ENCODE measurements around the gene CORO7.
"Not testable (repeated sequence)": the region's sequence is repeated elsewhere in the genome, so short reads cannot be mapped to it uniquely, and the experiment has no call there.

CORO7 gene

GRCh38 chr16:4402439-4403132 is 13.8 kb downstream of the CORO7 start:
- DNase-seq (ENCODE audit: low read depth in 2 of 2), result peak; percentile 70 to 72

DNA sequence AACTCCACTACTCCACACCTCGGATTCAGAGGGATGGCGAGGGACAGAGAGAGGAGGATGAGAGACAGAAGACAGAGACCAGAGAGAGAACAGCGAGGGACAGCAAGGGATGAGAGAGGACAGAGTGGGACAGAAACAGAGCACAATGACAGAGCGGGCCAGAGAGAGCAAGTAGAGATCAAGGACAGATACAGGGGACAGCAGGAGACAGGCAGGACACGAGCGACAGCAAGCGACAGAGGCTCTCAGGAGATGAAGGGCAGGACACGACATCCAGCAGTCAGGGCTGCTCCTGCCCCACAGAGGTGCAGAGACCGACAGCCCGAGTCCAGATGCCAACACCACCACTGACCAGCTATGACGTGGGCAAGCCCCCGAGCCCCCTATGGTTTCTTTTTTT is 14.9 kb downstream of the CORO7 start:
- no peak for DNase-seq (ENCODE audit: low read depth in 2 of 2)

- no peak for DNase-seq (ENCODE audit: low read depth in 2 of 2)
Observed at GRCh38 chr16:4401094-4401501, 15.3 kb downstream of the CORO7 start.

GRCh38 chr16:4399001-4399730 is 17.2 kb downstream of the CORO7 start:
- no peak for DNase-seq (ENCODE audit: low read depth in 2 of 2)

DNA sequence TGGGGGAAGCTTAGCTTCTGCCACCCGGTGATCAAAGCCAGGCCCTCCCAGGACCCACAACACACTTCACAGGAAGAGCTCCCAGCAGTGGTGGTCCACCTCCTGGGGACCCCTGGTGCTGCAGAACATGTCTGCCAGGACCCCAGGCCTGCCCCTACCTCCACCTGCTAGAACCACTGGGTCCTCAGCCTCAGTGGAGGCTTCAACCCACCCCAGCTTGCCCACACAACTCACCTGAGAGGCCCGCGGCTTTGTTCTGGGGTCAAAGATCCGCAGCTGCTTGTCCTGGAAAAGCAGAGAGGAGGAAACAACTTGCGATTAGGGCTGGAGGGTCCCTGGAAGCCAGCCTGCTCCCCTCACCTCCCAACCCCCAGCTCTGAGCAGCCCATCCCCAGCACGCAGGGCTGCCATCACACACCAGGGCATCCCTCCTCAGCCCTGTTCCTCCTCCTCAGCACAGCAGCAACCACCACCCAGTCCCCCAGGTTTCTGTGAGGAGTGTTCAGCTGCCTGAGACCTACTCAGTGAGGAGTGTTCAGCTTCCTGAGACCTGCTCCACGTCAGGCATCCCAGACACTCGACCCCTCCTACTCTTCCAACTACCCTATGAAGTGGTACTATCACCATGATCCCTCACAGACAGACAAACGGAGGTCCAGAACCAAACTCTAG is 21.2 kb downstream of the CORO7 start:
- DNase-seq (ENCODE audit: low read depth in 2 of 2), result no peak

DNA sequence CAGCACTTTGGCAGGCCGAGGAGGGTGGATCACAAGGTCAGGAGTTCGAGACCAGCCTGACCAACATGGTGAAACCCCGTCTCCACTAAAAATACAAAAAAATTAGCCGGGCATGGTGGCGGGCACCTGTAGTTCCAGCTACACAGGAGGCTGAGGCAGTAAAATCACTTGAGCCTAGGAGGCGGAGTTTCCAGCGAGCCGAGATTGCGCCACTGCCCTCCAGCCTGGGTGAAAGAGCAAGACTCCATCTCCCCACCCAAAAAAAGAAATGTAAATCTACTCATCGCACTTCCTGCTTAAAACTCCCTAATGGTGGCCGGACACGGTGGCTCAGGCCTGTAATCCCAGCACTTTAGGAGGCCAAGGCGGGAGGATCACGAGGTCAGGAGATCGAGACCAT is 22.5 kb downstream of the CORO7 start:
- not testable (repeated sequence) for DNase-seq (ENCODE audit: low read depth in 2 of 2)

DNA sequence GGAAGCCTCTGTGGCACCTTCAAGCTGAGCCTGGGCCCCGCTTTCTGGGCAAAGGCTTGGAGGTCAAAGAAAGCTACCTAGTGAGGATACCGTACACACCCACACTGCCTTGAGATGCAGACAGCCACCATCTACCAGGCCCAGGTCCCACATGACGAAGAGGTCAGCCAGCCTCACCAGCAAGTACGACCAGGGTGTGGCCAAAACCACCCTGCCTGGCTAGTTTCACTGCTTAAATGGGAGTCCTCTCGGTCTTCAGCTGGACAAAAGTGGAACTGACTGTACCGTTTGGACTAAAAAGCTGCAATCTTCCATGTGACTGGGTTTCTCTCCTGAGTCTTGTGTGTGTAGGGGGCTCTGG is 23.2 kb downstream of the CORO7 start:
- no peak for DNase-seq (ENCODE audit: low read depth in 2 of 2)

DNA sequence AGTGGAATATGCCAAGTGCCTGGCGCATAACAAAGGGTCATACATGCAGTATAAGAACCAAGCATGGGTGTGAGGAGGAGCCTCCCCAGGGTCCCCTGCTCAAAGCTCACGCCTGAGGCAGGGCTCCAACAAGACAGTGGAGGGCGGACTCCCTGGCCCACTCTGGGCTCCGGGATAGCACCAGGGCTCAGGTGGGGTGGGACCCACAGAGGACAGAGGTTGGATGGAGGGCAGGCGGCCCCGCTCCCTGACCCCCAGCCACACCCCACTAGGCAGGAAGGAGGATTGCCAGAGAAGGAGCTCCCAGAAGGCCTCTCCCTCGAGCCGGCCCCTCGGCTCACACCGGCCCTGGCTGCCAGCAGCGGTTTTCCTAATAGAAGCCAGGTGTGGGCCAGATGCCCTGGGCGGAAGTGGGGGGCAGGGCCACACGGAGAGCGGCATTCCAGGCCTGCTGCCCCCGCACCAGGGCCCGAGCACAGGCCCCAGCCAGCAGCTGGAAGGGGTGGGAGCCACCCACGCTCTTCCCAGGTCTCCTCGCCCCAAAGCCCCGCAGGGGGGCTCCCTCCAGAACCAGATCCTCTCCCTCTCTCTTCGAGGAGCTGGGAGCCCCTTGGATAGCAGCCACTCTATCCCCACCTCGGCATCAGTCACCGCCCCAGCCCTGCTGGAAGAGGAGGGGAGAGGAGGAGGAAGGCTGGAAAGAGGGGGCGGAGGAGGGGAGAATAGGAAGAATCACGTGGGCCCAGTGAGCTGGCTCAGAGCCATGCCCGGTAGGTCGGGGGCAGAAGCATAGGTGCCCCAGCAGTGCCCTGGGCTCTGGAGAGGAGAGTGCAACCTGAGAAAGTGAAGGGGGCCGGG is 23.8 kb downstream of the CORO7 start:
- DNase-seq (ENCODE audit: low read depth in 2 of 2), result no peak

- DNase-seq (ENCODE audit: low read depth in 2 of 2), result no peak
Observed at GRCh38 chr16:4391631-4392381, 24.6 kb downstream of the CORO7 start.

DNA sequence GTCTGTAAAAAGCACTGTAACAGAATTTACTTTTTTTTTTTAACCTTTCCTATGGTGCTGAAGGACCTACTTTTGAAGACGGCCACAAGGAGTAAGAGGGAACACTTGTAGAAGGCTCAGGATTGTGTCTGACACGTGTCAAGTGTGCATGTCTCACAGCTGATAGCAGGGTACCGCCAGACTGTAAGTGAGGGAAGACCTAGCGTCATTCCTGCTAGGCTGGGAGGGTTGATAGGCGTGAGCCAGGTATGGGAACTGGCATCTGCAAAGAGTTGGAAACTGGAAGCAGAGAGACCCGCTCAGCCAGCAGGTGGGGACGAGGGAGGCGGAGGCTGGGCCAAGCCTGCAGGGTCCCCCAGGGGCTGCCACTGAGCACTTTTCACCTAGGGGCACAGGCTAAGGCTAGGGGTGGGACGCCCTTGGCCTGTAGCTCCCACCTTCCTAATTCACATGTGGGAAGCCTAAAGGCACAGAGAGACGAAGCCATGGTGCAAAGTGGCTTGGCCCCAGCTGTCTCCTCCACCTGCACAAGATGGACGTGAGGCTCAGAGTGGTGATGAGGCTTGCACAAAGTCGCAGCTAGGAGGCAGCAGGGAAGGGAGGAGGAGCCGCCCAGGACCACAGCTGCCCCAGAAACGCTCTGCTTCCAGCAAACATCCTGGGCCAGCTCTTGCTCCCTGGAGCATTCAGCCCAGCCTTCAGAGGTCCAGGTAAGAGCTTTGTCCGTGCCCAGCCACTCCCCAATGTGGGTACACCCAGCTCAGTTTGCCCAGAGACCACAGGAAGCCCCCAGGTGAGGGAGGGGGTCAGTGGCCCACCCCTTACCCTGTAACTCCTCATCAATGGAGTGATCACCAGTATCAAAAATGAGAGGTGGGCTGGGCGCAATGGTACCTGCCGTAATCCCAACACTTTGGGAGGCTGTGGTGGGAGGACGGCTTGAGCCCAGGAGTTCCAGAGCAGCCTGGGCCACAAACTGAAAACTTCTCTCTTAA is 25.8 kb downstream of the CORO7 start:
- no peak for DNase-seq (ENCODE audit: low read depth in 2 of 2)

GRCh38 chr16:4389051-4389955 is 27.1 kb downstream of the CORO7 start:
- DNase-seq (ENCODE audit: low read depth in 2 of 2), result no peak

- DNase-seq (ENCODE audit: low read depth in 2 of 2), result no peak
Observed at GRCh38 chr16:4388271-4389021, 27.9 kb downstream of the CORO7 start.

GRCh38 chr16:4387781-4388180 is 28.6 kb downstream of the CORO7 start:
- DNase-seq (ENCODE audit: low read depth in 2 of 2), result no peak

DNA sequence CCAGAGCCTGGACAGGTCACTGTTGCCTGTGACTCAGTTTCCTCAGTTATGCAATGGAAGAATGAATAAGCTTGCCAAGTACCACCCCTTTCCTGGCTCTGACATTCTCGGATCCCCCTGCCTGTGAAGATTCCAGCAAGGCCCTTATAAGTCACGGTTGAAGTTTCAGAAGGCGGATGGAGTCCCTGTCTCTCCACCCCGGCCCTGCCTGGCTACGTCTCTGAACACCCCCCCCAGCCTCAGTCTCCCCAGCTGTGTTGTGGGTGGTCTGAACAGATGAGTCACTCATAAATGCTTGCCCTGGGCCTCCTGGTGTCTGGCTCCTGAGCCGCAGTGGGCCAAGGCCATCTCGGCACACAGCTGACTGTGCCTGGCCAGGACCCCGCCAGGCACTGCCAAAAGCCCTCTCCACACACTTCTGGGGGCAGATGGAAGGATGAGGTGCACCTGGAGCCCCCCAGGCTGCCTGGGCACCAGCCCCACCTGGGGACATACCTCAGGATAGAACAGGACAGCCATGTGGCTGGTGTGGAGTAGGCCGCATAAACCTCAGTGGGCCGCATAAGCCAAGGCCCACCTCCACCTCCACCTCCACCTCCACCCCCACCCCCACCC is 29.3 kb downstream of the CORO7 start:
- DNase-seq (ENCODE audit: low read depth in 2 of 2), result no peak

DNA sequence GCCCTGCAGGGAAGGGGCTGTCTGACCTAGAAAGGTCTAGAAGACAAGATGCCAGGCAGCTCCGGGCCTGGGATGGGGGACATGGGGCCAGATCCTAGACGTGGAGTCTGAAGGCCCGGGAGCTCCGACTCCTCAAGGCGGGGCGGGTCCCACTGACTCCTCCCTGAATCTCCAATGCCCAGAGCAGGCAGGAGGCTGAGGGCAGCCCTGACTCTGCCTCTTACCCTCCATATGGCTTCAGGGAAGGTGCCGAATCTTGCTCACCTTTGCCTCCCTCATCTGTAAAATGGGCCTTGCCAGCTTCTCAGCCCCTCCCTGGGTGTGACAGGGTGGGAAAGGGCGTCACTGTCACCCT is 30.0 kb downstream of the CORO7 start:
- no peak for DNase-seq (ENCODE audit: low read depth in 2 of 2)

GRCh38 chr16:4385789-4386450 is 30.5 kb downstream of the CORO7 start:
- no peak for DNase-seq (ENCODE audit: low read depth in 2 of 2)

DNA sequence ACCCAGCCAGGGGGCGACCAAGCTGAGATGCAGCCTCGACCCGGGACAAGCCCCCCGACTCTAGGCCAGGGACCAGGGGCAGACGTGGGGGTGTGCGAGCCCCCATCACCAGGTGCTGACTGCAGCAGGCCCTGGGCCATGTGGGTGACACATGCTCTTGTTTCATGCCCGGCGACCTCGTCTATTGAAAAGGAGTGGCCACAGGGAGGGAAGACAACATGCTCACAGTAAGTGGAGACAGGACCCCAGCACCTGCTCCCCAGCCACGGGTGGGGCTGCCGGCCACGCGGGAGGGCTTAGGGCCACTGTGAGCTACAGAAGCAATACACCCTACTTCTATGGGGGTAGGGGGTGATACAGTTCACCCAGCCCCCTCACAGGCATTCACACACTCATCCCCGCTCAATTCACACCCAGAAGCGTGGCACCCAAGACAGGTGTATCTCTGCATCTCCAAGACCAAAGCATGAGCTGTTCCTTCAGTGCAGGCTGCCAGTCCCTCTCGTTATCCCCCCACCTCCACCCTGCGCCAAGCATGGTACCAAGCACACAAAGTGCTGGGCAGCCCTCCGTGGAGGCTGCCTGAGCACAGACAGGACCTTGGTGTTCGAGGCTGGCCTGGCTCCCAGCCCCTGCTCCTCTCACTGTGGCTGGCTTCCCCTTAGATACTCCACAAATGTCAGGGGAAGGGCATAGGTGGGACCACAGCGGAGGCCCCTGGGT is 31.2 kb downstream of the CORO7 start:
- no peak for DNase-seq (ENCODE audit: low read depth in 2 of 2)

Data from stimulated activated CD4-positive, alpha-beta T cell treated with anti-CD3 and anti-CD28 coated beads, Interleukin-1b, Interleukin-23, amount 100 ng/mL, for 4 hours (primary cell).